SK-N-SH (cell line): ENCODE results near the gene CSNK1A1L. TPM values are rescaled to one million over a fixed set of nuclear protein-coding genes. Genes with fewer than 3 reads are reported as not detected.

ENCODE experiments used
- CTCF ChIA-PET: fragments of 300-600, 350-600 bp; formaldehyde crosslinking; extraction: SDS; loops from one replicate; lab custom pipeline; 2021; lab: Yijun Ruan, JAX
- POLR2A ChIA-PET: fragments of 350-600 bp; sonication (Branson Sonifier 250); formaldehyde crosslinking; extraction: SDS; loops from one replicate; lab custom pipeline; 2020; ENCODE audit warnings: antibody characterized with exemption, inconsistent platforms; lab: Yijun Ruan, JAX
- DNase-seq: peaks from one replicate; pipeline ENCODE4 v3.0.0; 2012
- H2AFZ ChIP-seq: fragments of 200-600 bp; sonication (generic); 2 replicates; pipeline ENCODE4 v1.8.1; 2016; ENCODE audit warnings: antibody characterized with exemption, mild to moderate bottlenecking, low read depth
- H3F3A ChIP-seq: fragments of 200-600 bp; sonication (generic); replicated peaks from 2 replicates; pipeline ENCODE3; 2016; ENCODE audit warnings: antibody characterized with exemption, mild to moderate bottlenecking; ENCODE audit not compliant: insufficient read depth
- H3K27ac ChIP-seq, 2 experiments: fragments of 200-500 bp in 1 of 2; fragments of 200-600 bp in 1 of 2; sonication (Bioruptor generic) in 1 of 2; sonication (generic), shearing (Covaris generic) in 1 of 2; 2 replicates each; pipeline versions ENCODE4 v1.5.1 to v1.6.1; 2014 to 2016; ENCODE audit warnings: low read depth in 2 of 2, inconsistent platforms in 1 of 2, low read length in 1 of 2, mild to moderate bottlenecking in 1 of 2, mixed read lengths in 1 of 2
- H3K27me3 ChIP-seq: fragments of 200-600 bp; sonication (generic), shearing (Covaris generic); 2 replicates; pipeline ENCODE4 v1.6.1; 2016; ENCODE audit warnings: mixed run types; ENCODE audit not compliant: insufficient read depth
- H3K36me3 ChIP-seq, 2 experiments: fragments of 200-500 bp in 1 of 2; fragments of 200-600 bp in 1 of 2; sonication (Bioruptor generic) in 1 of 2; sonication (generic) in 1 of 2; replicated peaks in 1 of 2; 2 replicates each; pipeline versions ENCODE3 to v1.5.1; 2014 to 2016; ENCODE audit warnings: low read length in 1 of 2, mild to moderate bottlenecking in 1 of 2; ENCODE audit not compliant: insufficient read depth in 2 of 2, control insufficient read depth in 1 of 2
- H3K4me1 ChIP-seq, 2 experiments: fragments of 200-500 bp in 1 of 2; fragments of 200-600 bp in 1 of 2; sonication (Bioruptor generic) in 1 of 2; sonication (generic), shearing (Covaris generic) in 1 of 2; 2 replicates each; pipeline versions ENCODE4 v1.5.1 to v1.6.1; 2014 to 2016; ENCODE audit warnings: low read depth in 1 of 2, low read length in 1 of 2, mixed run types in 1 of 2; ENCODE audit not compliant: insufficient read depth in 2 of 2, control insufficient read depth in 1 of 2
- H3K4me2 ChIP-seq: fragments of 200-600 bp; sonication (generic), shearing (Covaris generic); 2 replicates; pipeline ENCODE4 v1.6.1; 2017; ENCODE audit warnings: mixed run types
- H3K4me3 ChIP-seq, 2 experiments: fragments of 200-500 bp in 1 of 2; fragments of 200-600 bp in 1 of 2; sonication (Bioruptor generic) in 1 of 2; sonication (generic), shearing (Covaris generic) in 1 of 2; 2 replicates each; pipeline versions ENCODE4 v1.5.1 to v1.8.1; 2014 to 2016; ENCODE audit warnings: low read depth in 2 of 2, inconsistent platforms in 1 of 2, low read length in 1 of 2, mild to moderate bottlenecking in 1 of 2, mixed read lengths in 1 of 2, moderate library complexity in 1 of 2
- H3K79me2 ChIP-seq: fragments of 200-600 bp; sonication (generic); 2 replicates; pipeline ENCODE4 v1.8.1; 2017; ENCODE audit warnings: mild to moderate bottlenecking; ENCODE audit not compliant: insufficient read depth
- H3K9ac ChIP-seq: fragments of 200-600 bp; sonication (generic); 2 replicates; pipeline ENCODE4 v1.6.1; 2017; ENCODE audit warnings: mixed run types
- H3K9me2 ChIP-seq: fragments of 200-600 bp; sonication (generic); 2 replicates; pipeline ENCODE4 v1.6.1; 2017; ENCODE audit warnings: mixed run types
- H3K9me3 ChIP-seq: fragments of 200-600 bp; sonication (generic); 2 replicates; pipeline ENCODE4 v1.6.1; 2017; ENCODE audit warnings: mixed run types, mild to moderate bottlenecking, moderate library complexity
- H4K20me1 ChIP-seq: fragments of 200-600 bp; sonication (generic); 2 replicates; pipeline ENCODE4 v1.6.1; 2017; ENCODE audit warnings: mild to moderate bottlenecking, mixed run types; ENCODE audit not compliant: insufficient read depth
- CHD2 ChIP-seq: fragments of 150-350 bp; IDR thresholded peaks from 2 replicates; pipeline ENCODE4 v1.6.1; 2018; ENCODE audit warnings: low read length; ENCODE audit not compliant: partially characterized antibody
- EP300 ChIP-seq, 2 experiments: IDR thresholded peaks; 2 replicates each; pipeline versions ENCODE4 v1.4.0 to v1.6.1; 2012; ENCODE audit warnings: borderline replicate concordance in 1 of 2, low read depth in 1 of 2, low read length in 1 of 2
- FOSL2 ChIP-seq: IDR thresholded peaks from 2 replicates; pipeline ENCODE4 v1.4.0; 2012; ENCODE audit warnings: low read depth, mild to moderate bottlenecking, moderate library complexity, borderline replicate concordance
- FOXJ3 ChIP-seq: sonication (generic); formaldehyde crosslinking; IDR thresholded peaks from 2 replicates; pipeline ENCODE4 v1.5.1; 2020; ENCODE audit warnings: mild to moderate bottlenecking, missing genetic modification reagents
- GABPA ChIP-seq: IDR thresholded peaks from 2 replicates; pipeline ENCODE4 v1.4.0; 2012; ENCODE audit warnings: low read depth, mild to moderate bottlenecking
- GATA2 ChIP-seq: sonication (generic); formaldehyde crosslinking; IDR thresholded peaks from 2 replicates; pipeline ENCODE4 v1.5.0; 2020; ENCODE audit warnings: mild to moderate bottlenecking, missing genetic modification reagents
- JUND ChIP-seq: IDR thresholded peaks from 2 replicates; pipeline ENCODE4 v1.4.0; 2012
- MAX ChIP-seq: IDR thresholded peaks from 2 replicates; pipeline ENCODE4 v1.4.0; 2012; ENCODE audit warnings: low read depth
- MEF2A ChIP-seq: IDR thresholded peaks from 2 replicates; pipeline ENCODE4 v1.4.0; 2012; ENCODE audit warnings: low read depth, borderline replicate concordance
- NFIC ChIP-seq: IDR thresholded peaks from 2 replicates; pipeline ENCODE4 v1.4.0; 2012; ENCODE audit warnings: borderline replicate concordance
- NRF1 ChIP-seq: IDR thresholded peaks from 2 replicates; pipeline ENCODE4 v1.6.1; 2012; ENCODE audit warnings: low read depth, mild to moderate bottlenecking, low read length
- RAD21 ChIP-seq: IDR thresholded peaks from 2 replicates; pipeline ENCODE4 v1.6.1; 2012; ENCODE audit warnings: mild to moderate bottlenecking, low read length
- RXRA ChIP-seq: IDR thresholded peaks from 2 replicates; pipeline ENCODE4 v1.4.0; 2012; ENCODE audit warnings: low read depth, mild to moderate bottlenecking, borderline replicate concordance
- SIN3A ChIP-seq: IDR thresholded peaks from 2 replicates; pipeline ENCODE4 v1.6.1; 2012; ENCODE audit warnings: low read depth, mild to moderate bottlenecking, low read length, moderate library complexity, borderline replicate concordance
- SMC3 ChIP-seq: IDR thresholded peaks from 2 replicates; pipeline ENCODE4 v1.6.1; 2012; ENCODE audit warnings: low read depth, low read length, improper control_type of control experiment
- TAF1 ChIP-seq: IDR thresholded peaks from 2 replicates; pipeline ENCODE4 v1.6.1; 2012; ENCODE audit warnings: low read depth, mild to moderate bottlenecking, low read length, moderate library complexity, borderline replicate concordance
- TCF12 ChIP-seq: IDR thresholded peaks from 2 replicates; pipeline ENCODE4 v1.4.0; 2012
- TEAD4 ChIP-seq: IDR thresholded peaks from 2 replicates; pipeline ENCODE4 v1.4.0; 2012; ENCODE audit warnings: mild to moderate bottlenecking, borderline replicate concordance; ENCODE audit not compliant: insufficient read depth
- USF2 ChIP-seq: fragments of 150-350 bp; IDR thresholded peaks from 2 replicates; pipeline ENCODE4 v1.6.1; 2017; ENCODE audit warnings: antibody characterized with exemption, low read length, low read depth, borderline replicate concordance
- YY1 ChIP-seq: IDR thresholded peaks from 2 replicates; pipeline ENCODE4 v1.4.0; 2012; ENCODE audit warnings: low read depth, mild to moderate bottlenecking
- WGBS: methylation state at CpG from one replicate; pipeline ENCODE4 v1.1.6; 2017; ENCODE audit warnings: low lambda C conversion rate; 5-methylcytosine and 5-hydroxymethylcytosine counted together
- polyA plus RNA-seq, 3 experiments: library from polyadenylated mRNA; depleted of rRNA; stranded (reverse); fragments of >200 nt; gene quantifications; 2 replicates each; pipeline ENCODE4 v1.2.3, GENCODE V29; 2012
- TF ChIP-seq, protein P1 (sequence below): fragments of 200-600 bp; sonication (generic); IDR thresholded peaks from 2 replicates; pipeline ENCODE4 v1.6.1; 2017; ENCODE audit warnings: antibody characterized with exemption, mild to moderate bottlenecking, moderate library complexity
- TF ChIP-seq, protein P2 (sequence below): IDR thresholded peaks from 2 replicates; pipeline ENCODE4 v1.4.0; 2012; ENCODE audit warnings: low read depth, borderline replicate concordance

The CSNK1A1L gene
- polyA plus RNA-seq, 1 of the 3 experiments (the other 2 are of a cell fraction), result not detected

DNA sequence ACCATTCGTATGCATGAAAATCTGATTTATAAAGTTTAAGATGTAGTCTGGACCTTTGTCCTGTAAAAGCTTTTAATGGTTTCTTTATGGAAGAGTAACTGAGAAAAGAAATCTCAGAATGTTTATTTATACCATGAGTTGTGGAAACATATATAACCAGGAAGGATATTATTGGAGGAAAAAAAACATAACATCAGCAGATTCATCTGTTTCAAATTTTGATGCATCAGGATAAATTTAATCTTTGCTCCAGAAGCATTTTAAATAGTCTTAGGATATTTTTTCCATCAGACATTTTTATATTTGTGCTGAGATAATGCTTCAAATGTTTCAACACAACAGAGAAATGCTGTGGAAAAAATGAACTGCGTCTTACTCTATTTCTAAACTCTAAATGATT is 31.2 kb upstream of the CSNK1A1L start (continued):
- TF ChIP-seq GABPA (no peak), USF2 (no peak), RXRA (no peak), EP300 (IDR thresholded peaks at IDR 0.05; ENCODE audit: borderline replicate concordance in 1 of 2, low read depth in 1 of 2, low read length in 1 of 2) (no peak), YY1 (no peak)

- peak overlapping the region in 1 of 2 experiments; percentile 96; a peak in 2 of 4 replicates for H3K27ac ChIP-seq
- no peaks in the 10 kb centered on the region for H3K27me3 ChIP-seq
- H3K9ac ChIP-seq, result peak overlapping the region; percentile 9; the same call in 1 of the 2 replicates
- H4K20me1 ChIP-seq, result no peaks in the 10 kb centered on the region
- no peak overlapping the region for H3K4me2 ChIP-seq
- ChIA-PET POLR2A (no interaction called here), CTCF (no interaction called here)
- WGBS, result 9% methylated on average over 2 of the region's 2 CpGs
- H3K36me3 ChIP-seq, result no peaks in the 10 kb centered on the region
- no peak for TF ChIP-seq NFIC
- TF ChIP-seq EP300 (IDR thresholded peaks at IDR 0.05; ENCODE audit: borderline replicate concordance in 1 of 2, low read depth in 1 of 2, low read length in 1 of 2), result peak in 1 of 2 experiments; percentile 7; a peak in 1 of 4 replicates
- TF ChIP-seq RXRA, result no peak
- TF ChIP-seq SIN3A, result no peak
- TF ChIP-seq NRF1, result no peak
- TF ChIP-seq GATA2 (CRISPR knock-in tag), result no peak
- TF ChIP-seq, protein P1, sequence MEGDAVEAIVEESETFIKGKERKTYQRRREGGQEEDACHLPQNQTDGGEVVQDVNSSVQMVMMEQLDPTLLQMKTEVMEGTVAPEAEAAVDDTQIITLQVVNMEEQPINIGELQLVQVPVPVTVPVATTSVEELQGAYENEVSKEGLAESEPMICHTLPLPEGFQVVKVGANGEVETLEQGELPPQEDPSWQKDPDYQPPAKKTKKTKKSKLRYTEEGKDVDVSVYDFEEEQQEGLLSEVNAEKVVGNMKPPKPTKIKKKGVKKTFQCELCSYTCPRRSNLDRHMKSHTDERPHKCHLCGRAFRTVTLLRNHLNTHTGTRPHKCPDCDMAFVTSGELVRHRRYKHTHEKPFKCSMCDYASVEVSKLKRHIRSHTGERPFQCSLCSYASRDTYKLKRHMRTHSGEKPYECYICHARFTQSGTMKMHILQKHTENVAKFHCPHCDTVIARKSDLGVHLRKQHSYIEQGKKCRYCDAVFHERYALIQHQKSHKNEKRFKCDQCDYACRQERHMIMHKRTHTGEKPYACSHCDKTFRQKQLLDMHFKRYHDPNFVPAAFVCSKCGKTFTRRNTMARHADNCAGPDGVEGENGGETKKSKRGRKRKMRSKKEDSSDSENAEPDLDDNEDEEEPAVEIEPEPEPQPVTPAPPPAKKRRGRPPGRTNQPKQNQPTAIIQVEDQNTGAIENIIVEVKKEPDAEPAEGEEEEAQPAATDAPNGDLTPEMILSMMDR, result no peak
- no peak for TF ChIP-seq JUND
- H3K79me2 ChIP-seq, result no peaks in the 10 kb centered on the region
- H3K9me3 ChIP-seq, result no peaks in the 10 kb centered on the region
- DNase-seq, result no peak
- peaks cover 0 to 25% of the 10 kb centered on the region in 2 experiments; a peak in 2 of 4 replicates for H3K4me1 ChIP-seq
- H3F3A ChIP-seq, result peaks cover 40% of the 10 kb centered on the region
- H3K4me3 ChIP-seq, result no peak overlapping the region
- peak overlapping the region; percentile 37; the same call in 1 of the 2 replicates for H2AFZ ChIP-seq
- H3K9me2 ChIP-seq, result no peaks in the 10 kb centered on the region
Measured at GRCh38 chr13:37136187-37136586, 30.7 kb upstream of the CSNK1A1L start.

- H3K9me2 ChIP-seq, result no peaks in the 10 kb centered on the region
- H3F3A ChIP-seq, result peaks cover 40% of the 10 kb centered on the region
- 32% methylated on average over 6 of the region's 6 CpGs for WGBS
- no peaks in the 10 kb centered on the region for H3K27me3 ChIP-seq
- H3K79me2 ChIP-seq, result no peaks in the 10 kb centered on the region
- ChIA-PET POLR2A (no interaction called here), CTCF (interaction anchor here (0.6 kb wide), 1 partner anchor 440 kb away, joined by 3 read pairs; no protein-coding TSS in a partner anchor)
- peak overlapping the region; percentile 58 to 96; a peak in 3 of 4 replicates for H3K27ac ChIP-seq
- peaks cover 0 to 25% of the 10 kb centered on the region in 2 experiments; a peak in 2 of 4 replicates for H3K4me1 ChIP-seq
- no peak overlapping the region; a peak in 1 of 4 replicates for H3K4me3 ChIP-seq
- no peaks in the 10 kb centered on the region for H4K20me1 ChIP-seq
- H3K9ac ChIP-seq, result peak overlapping the region; percentile 54
- no peaks in the 10 kb centered on the region for H3K9me3 ChIP-seq
- no peaks in the 10 kb centered on the region for H3K36me3 ChIP-seq
- H3K4me2 ChIP-seq, result peak overlapping the region; percentile 64
- H2AFZ ChIP-seq, result peak overlapping the region; percentile 37; the same call in 1 of the 2 replicates
- no peak for DNase-seq
- TF ChIP-seq FOSL2 (peak; percentile 38; the same call in 1 of the 2 replicates), MEF2A (0 out of 2 replicates have a peak, but pooled peaks have one; percentile 11), TEAD4 (peak; percentile 82), RAD21 (no peak), FOXJ3 (CRISPR knock-in tag) (no peak), SMC3 (no peak), TAF1 (no peak), CHD2 (no peak), TCF12 (peak; percentile 78), MAX (no peak)
- TF ChIP-seq, protein P2, sequence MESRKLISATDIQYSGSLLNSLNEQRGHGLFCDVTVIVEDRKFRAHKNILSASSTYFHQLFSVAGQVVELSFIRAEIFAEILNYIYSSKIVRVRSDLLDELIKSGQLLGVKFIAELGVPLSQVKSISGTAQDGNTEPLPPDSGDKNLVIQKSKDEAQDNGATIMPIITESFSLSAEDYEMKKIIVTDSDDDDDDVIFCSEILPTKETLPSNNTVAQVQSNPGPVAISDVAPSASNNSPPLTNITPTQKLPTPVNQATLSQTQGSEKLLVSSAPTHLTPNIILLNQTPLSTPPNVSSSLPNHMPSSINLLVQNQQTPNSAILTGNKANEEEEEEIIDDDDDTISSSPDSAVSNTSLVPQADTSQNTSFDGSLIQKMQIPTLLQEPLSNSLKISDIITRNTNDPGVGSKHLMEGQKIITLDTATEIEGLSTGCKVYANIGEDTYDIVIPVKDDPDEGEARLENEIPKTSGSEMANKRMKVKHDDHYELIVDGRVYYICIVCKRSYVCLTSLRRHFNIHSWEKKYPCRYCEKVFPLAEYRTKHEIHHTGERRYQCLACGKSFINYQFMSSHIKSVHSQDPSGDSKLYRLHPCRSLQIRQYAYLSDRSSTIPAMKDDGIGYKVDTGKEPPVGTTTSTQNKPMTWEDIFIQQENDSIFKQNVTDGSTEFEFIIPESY, result no peak
Measured at GRCh38 chr13:37134411-37135041, 29.1 kb upstream of the CSNK1A1L start.
